Activated naive CD4-positive, alpha-beta T cell treated with anti-CD3 and anti-CD28 coated beads, Interleukin-2, amount 50 U/mL, for 24 hours (primary cell): Measurements from ENCODE around the gene PCNT.
"Not testable (repeated sequence)": the region's sequence is repeated elsewhere in the genome, so short reads cannot be mapped to it uniquely, and the experiment has no call there.

Source experiments
- H3K27ac Mint-ChIP-seq: one replicate; pipeline ENCODE4 v1.8.0; 2021; ENCODE audit warnings: mild to moderate bottlenecking, mixed read lengths
- H3K27me3 Mint-ChIP-seq: one replicate; pipeline ENCODE4 v1.8.0; 2021; ENCODE audit warnings: mixed read lengths
- H3K36me3 Mint-ChIP-seq: one replicate; pipeline ENCODE4 v1.8.0; 2021; ENCODE audit warnings: mixed read lengths
- H3K4me1 Mint-ChIP-seq: one replicate; pipeline ENCODE4 v1.8.0; 2021; ENCODE audit warnings: mixed read lengths
- H3K4me3 Mint-ChIP-seq: one replicate; pipeline ENCODE4 v1.8.0; 2021; ENCODE audit warnings: mild to moderate bottlenecking, mixed read lengths
- H3K9me3 Mint-ChIP-seq: one replicate; pipeline ENCODE4 v1.8.0; 2021; ENCODE audit warnings: mixed read lengths

Gene PCNT

GRCh38 chr21:46295996-46296752 is 27.8 kb upstream of the PCNT start:
- Mint-ChIP-seq H3K27me3 (peaks cover 3% of the 10 kb centered on the region), H3K9me3 (no peaks in the 10 kb centered on the region), H3K36me3 (peaks cover 2% of the 10 kb centered on the region), H3K4me1 (peaks cover 5% of the 10 kb centered on the region), H3K27ac (no peak overlapping the region), H3K4me3 (peak overlapping the region; percentile 49)

- Mint-ChIP-seq H3K9me3 (no peaks in the 10 kb centered on the region), H3K36me3 (no peaks in the 10 kb centered on the region), H3K4me1 (peaks cover 5% of the 10 kb centered on the region), H3K27me3 (peaks cover 3% of the 10 kb centered on the region), H3K4me3 (peak overlapping the region; percentile 79), H3K27ac (peak overlapping the region; percentile 46)
These were observed 26.4 kb upstream of the PCNT start for GRCh38 chr21:46297338-46298271.

GRCh38 chr21:46299167-46299566 is 24.8 kb upstream of the PCNT start:
- no peak overlapping the region for H3K4me3 Mint-ChIP-seq
- H3K4me1 Mint-ChIP-seq = peaks cover 5% of the 10 kb centered on the region
- no peaks in the 10 kb centered on the region for H3K9me3 Mint-ChIP-seq
- peaks cover 3% of the 10 kb centered on the region for H3K27me3 Mint-ChIP-seq
- no peaks in the 10 kb centered on the region for H3K36me3 Mint-ChIP-seq
- peak overlapping the region; percentile 30 for H3K27ac Mint-ChIP-seq

- Mint-ChIP-seq H3K36me3 (peaks cover 5% of the 10 kb centered on the region), H3K9me3 (no peaks in the 10 kb centered on the region), H3K27ac (no peak overlapping the region), H3K4me3 (no peak overlapping the region), H3K27me3 (peaks cover 3% of the 10 kb centered on the region), H3K4me1 (peaks cover 5% of the 10 kb centered on the region)
These were observed 22.2 kb upstream of the PCNT start for GRCh38 chr21:46301759-46302158.

GRCh38 chr21:46304437-46304836 is 19.5 kb upstream of the PCNT start:
- H3K27me3 Mint-ChIP-seq = peaks cover under 1% of the 10 kb centered on the region
- H3K36me3 Mint-ChIP-seq = peaks cover 5% of the 10 kb centered on the region
- no peaks in the 10 kb centered on the region for H3K9me3 Mint-ChIP-seq
- no peak overlapping the region for H3K27ac Mint-ChIP-seq
- no peak overlapping the region for H3K4me3 Mint-ChIP-seq
- no peaks in the 10 kb centered on the region for H3K4me1 Mint-ChIP-seq

- Mint-ChIP-seq H3K4me1 (no peaks in the 10 kb centered on the region), H3K9me3 (no peaks in the 10 kb centered on the region), H3K27me3 (no peaks in the 10 kb centered on the region), H3K4me3 (no peak overlapping the region), H3K36me3 (peaks cover 5% of the 10 kb centered on the region), H3K27ac (no peak overlapping the region)
These were observed 19.0 kb upstream of the PCNT start for GRCh38 chr21:46304955-46305354.

GRCh38 chr21:46307625-46308024 is 16.3 kb upstream of the PCNT start:
- no peaks in the 10 kb centered on the region for H3K27me3 Mint-ChIP-seq
- peaks cover 5% of the 10 kb centered on the region for H3K36me3 Mint-ChIP-seq
- no peak overlapping the region for H3K4me3 Mint-ChIP-seq
- no peaks in the 10 kb centered on the region for H3K4me1 Mint-ChIP-seq
- no peaks in the 10 kb centered on the region for H3K9me3 Mint-ChIP-seq
- H3K27ac Mint-ChIP-seq = no peak overlapping the region

- Mint-ChIP-seq H3K9me3 (no peaks in the 10 kb centered on the region), H3K27me3 (no peaks in the 10 kb centered on the region), H3K4me3 (no peak overlapping the region), H3K4me1 (no peaks in the 10 kb centered on the region), H3K27ac (no peak overlapping the region), H3K36me3 (peaks cover 5% of the 10 kb centered on the region)
These were observed 15.5 kb upstream of the PCNT start for GRCh38 chr21:46308431-46308830.

- not testable (repeated sequence) for H3K4me1 Mint-ChIP-seq, H3K9me3 Mint-ChIP-seq, H3K4me3 Mint-ChIP-seq, H3K27ac Mint-ChIP-seq, H3K27me3 Mint-ChIP-seq, H3K36me3 Mint-ChIP-seq
These were observed 13.7 kb upstream of the PCNT start for GRCh38 chr21:46310260-46310659.

GRCh38 chr21:46311568-46311967 is 12.4 kb upstream of the PCNT start:
- H3K27ac Mint-ChIP-seq = no peak overlapping the region
- H3K9me3 Mint-ChIP-seq = no peaks in the 10 kb centered on the region
- no peaks in the 10 kb centered on the region for H3K36me3 Mint-ChIP-seq
- no peaks in the 10 kb centered on the region for H3K4me1 Mint-ChIP-seq
- H3K27me3 Mint-ChIP-seq = no peaks in the 10 kb centered on the region
- H3K4me3 Mint-ChIP-seq = no peak overlapping the region

GRCh38 chr21:46312949-46313348 is 11.0 kb upstream of the PCNT start:
- H3K36me3 Mint-ChIP-seq = no peaks in the 10 kb centered on the region
- no peak overlapping the region for H3K4me3 Mint-ChIP-seq
- no peak overlapping the region for H3K27ac Mint-ChIP-seq
- H3K4me1 Mint-ChIP-seq = no peaks in the 10 kb centered on the region
- H3K9me3 Mint-ChIP-seq = no peaks in the 10 kb centered on the region
- no peaks in the 10 kb centered on the region for H3K27me3 Mint-ChIP-seq

GRCh38 chr21:46314441-46315020 is 9.4 kb upstream of the PCNT start:
- Mint-ChIP-seq H3K4me3 (no peak overlapping the region), H3K36me3 (no peaks in the 10 kb centered on the region), H3K27me3 (no peaks in the 10 kb centered on the region), H3K4me1 (no peaks in the 10 kb centered on the region), H3K9me3 (no peaks in the 10 kb centered on the region), H3K27ac (no peak overlapping the region)

- no peak overlapping the region for H3K27ac Mint-ChIP-seq
- no peak overlapping the region for H3K4me3 Mint-ChIP-seq
- no peaks in the 10 kb centered on the region for H3K27me3 Mint-ChIP-seq
- H3K4me1 Mint-ChIP-seq = peaks cover 12% of the 10 kb centered on the region
- no peaks in the 10 kb centered on the region for H3K9me3 Mint-ChIP-seq
- H3K36me3 Mint-ChIP-seq = no peaks in the 10 kb centered on the region
These were observed 7.1 kb upstream of the PCNT start for GRCh38 chr21:46316708-46317324.

GRCh38 chr21:46317710-46318463 is 6.1 kb upstream of the PCNT start:
- H3K4me1 Mint-ChIP-seq = peaks cover 19% of the 10 kb centered on the region
- H3K4me3 Mint-ChIP-seq = no peak overlapping the region
- H3K27ac Mint-ChIP-seq = no peak overlapping the region
- no peaks in the 10 kb centered on the region for H3K9me3 Mint-ChIP-seq
- H3K27me3 Mint-ChIP-seq = no peaks in the 10 kb centered on the region
- H3K36me3 Mint-ChIP-seq = no peaks in the 10 kb centered on the region

- no peaks in the 10 kb centered on the region for H3K9me3 Mint-ChIP-seq
- H3K27ac Mint-ChIP-seq = no peak overlapping the region
- no peaks in the 10 kb centered on the region for H3K27me3 Mint-ChIP-seq
- H3K4me1 Mint-ChIP-seq = peaks cover 23% of the 10 kb centered on the region
- H3K36me3 Mint-ChIP-seq = no peaks in the 10 kb centered on the region
- H3K4me3 Mint-ChIP-seq = no peak overlapping the region
These were observed 5.5 kb upstream of the PCNT start for GRCh38 chr21:46318464-46318845.
